Upper lobe of right lung (tissue), 1 donor: Measurements from ENCODE around the gene CHKB. TPM values are rescaled to one million over a fixed set of nuclear protein-coding genes. Genes with fewer than 3 reads are reported as not detected.

Experiments used
- ATAC-seq: fragments of 200-7000 bp; cut with Tn5 transposase; one replicate; pipeline ENCODE4 v1.9.1; 2020; ENCODE audit warnings: mild to moderate bottlenecking, moderate library complexity
- DNase-seq: peaks from one replicate; pipeline ENCODE4 v3.0.0-alpha.2; 2020
- H3K27ac ChIP-seq: fragments of 200-600 bp; one replicate; pipeline ENCODE4 v1.8.0; 2022
- H3K27me3 ChIP-seq: fragments of 200-600 bp; one replicate; pipeline ENCODE4 v1.8.0; 2022; ENCODE audit warnings: mild to moderate bottlenecking
- H3K36me3 ChIP-seq: fragments of 200-600 bp; one replicate; pipeline ENCODE4 v1.8.0; 2022
- H3K4me1 ChIP-seq: fragments of 200-600 bp; one replicate; pipeline ENCODE4 v1.8.0; 2022
- H3K4me3 ChIP-seq: fragments of 200-600 bp; one replicate; pipeline ENCODE4 v1.8.0; 2022; ENCODE audit warnings: mild to moderate bottlenecking
- H3K9me3 ChIP-seq: fragments of 200-600 bp; one replicate; pipeline ENCODE4 v1.8.0; 2022
- intact Hi-C: fragments of 100-400 bp; cut with DNase I; formaldehyde crosslinking; loops from one replicate; pipeline ENCODE4 v1.11.0; 2022
- long read RNA-seq: library from polyadenylated mRNA; unstranded; transcript quantifications from one replicate; pipeline ENCODE4 v2.0.0, GENCODE V29; 2021
- total RNA-seq: library from RNA; stranded (reverse); fragmentation: NEBNext Ultra II Directional; extraction: Animal tissue kit (Norgen Biotek cat#: 25700); gene quantifications from one replicate; pipeline ENCODE4 v1.2.1, GENCODE V29; 2021
- TF ChIP-seq, protein P1 (sequence below): fragments of 200-600 bp; IDR thresholded peaks from one replicate; pipeline ENCODE4 v1.8.0; 2022; ENCODE audit warnings: antibody characterized with exemption
- donor health status: DM: no; HTN: yes; CAD: no; lungs with severe emphysema.

The CHKB gene, protein sequence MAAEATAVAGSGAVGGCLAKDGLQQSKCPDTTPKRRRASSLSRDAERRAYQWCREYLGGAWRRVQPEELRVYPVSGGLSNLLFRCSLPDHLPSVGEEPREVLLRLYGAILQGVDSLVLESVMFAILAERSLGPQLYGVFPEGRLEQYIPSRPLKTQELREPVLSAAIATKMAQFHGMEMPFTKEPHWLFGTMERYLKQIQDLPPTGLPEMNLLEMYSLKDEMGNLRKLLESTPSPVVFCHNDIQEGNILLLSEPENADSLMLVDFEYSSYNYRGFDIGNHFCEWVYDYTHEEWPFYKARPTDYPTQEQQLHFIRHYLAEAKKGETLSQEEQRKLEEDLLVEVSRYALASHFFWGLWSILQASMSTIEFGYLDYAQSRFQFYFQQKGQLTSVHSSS
- total RNA-seq: 66.7 TPM
- long read RNA-seq, transcript CHKB-201 (11 exons, 1,638 nt): minor isoform, 11 of 75 reads
- long read RNA-seq, transcript CHKB-212 (9 exons, 2,069 nt): major isoform, 30 of 75 reads
- long read RNA-seq, transcript CHKB-208 (8 exons, 2,114 nt): minor isoform, 15 of 75 reads
- long read RNA-seq, partial matches to known transcripts: 10 of 75 reads
- long read RNA-seq, other reads (novel, unspliced or antisense): 6 of 75 reads

DNA sequence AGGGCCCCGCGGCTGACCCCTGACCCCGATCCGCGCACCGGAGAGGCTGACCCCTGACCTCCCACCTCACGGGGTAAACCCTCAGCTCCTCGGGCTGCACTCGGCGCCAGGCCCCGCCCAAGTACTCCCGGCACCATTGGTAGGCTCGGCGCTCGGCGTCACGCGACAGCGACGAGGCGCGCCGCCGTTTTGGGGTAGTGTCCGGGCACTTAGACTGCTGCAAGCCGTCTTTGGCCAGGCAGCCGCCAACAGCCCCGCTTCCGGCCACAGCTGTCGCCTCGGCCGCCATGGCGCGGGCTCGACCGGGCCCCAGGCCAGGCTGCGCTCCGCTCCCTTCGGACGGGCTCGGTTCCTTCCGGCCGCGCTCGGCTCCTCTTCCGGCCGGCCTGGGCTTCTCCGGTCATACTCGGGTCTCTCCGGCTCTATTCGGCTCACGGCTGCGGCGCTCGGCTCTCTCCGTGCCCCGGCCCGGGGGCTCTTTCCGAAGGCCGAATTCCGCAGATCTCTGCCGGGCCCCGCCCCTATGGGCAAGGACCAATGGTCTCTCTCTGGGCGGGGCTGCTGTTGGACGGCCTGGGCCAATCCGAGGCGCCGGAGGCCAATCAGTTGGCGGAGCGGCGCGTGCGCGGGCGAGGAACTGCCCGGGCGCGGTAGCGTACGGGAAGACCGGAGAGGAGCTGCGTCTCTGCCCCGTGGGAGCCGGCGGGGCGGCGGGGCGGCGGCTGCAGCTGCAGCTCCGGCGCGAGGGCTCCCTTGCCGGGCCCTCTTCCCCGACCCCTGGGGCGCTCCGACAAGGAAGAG, at the start of gene CHKB:
Gene CHKB, minus strand, starts transcription at position 357 of the 801 bp plus-strand sequence. Its CDS starts 68 bp downstream, at position 289.
- H3K9me3 ChIP-seq: no peaks in the 10 kb centered on the region
- H3K36me3 ChIP-seq: no peaks in the 10 kb centered on the region
- DNase-seq (peak; percentile 99), ATAC-seq (peak; percentile 97)
- H3K27ac ChIP-seq: peak within 1 kb of the TSS; percentile 99
- no peaks in the 10 kb centered on the region for H3K27me3 ChIP-seq
- intact Hi-C loops: no loop called here
- peak within 1 kb of the TSS; percentile 82 for H3K4me3 ChIP-seq
- peaks cover 23% of the 10 kb centered on the region for H3K4me1 ChIP-seq
- TF ChIP-seq, protein P1, sequence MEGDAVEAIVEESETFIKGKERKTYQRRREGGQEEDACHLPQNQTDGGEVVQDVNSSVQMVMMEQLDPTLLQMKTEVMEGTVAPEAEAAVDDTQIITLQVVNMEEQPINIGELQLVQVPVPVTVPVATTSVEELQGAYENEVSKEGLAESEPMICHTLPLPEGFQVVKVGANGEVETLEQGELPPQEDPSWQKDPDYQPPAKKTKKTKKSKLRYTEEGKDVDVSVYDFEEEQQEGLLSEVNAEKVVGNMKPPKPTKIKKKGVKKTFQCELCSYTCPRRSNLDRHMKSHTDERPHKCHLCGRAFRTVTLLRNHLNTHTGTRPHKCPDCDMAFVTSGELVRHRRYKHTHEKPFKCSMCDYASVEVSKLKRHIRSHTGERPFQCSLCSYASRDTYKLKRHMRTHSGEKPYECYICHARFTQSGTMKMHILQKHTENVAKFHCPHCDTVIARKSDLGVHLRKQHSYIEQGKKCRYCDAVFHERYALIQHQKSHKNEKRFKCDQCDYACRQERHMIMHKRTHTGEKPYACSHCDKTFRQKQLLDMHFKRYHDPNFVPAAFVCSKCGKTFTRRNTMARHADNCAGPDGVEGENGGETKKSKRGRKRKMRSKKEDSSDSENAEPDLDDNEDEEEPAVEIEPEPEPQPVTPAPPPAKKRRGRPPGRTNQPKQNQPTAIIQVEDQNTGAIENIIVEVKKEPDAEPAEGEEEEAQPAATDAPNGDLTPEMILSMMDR: no peak

DNA sequence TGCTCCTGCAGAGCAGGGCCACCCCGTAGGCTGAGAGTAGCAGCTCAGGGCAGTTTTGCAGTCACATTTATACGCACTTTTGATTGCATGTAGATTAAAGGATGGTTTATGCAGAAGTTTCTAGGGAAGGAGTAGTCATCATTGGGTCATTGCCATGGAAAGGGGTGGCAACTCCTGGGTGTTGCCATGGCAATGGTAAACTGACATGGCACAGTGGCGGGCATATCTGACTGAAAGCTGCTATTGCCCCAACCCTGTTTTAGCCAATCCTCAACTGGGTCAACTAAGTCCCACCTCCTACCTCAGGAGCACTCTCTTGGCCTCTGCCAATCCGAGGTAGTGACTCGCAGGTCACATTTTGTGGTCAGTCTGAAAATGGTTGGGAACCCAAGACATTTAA, 47.7 kb upstream of the CHKB start:
- no peak overlapping the region for H3K27ac ChIP-seq
- DNase-seq: no peak
- intact Hi-C loops: no loop called here
- no peaks in the 10 kb centered on the region for H3K9me3 ChIP-seq
- TF ChIP-seq, protein P1: no peak
- ATAC-seq: no peak
- no peaks in the 10 kb centered on the region for H3K27me3 ChIP-seq
- no peaks in the 10 kb centered on the region for H3K36me3 ChIP-seq
- no peak overlapping the region for H3K4me3 ChIP-seq
- peaks cover 5% of the 10 kb centered on the region for H3K4me1 ChIP-seq

DNA sequence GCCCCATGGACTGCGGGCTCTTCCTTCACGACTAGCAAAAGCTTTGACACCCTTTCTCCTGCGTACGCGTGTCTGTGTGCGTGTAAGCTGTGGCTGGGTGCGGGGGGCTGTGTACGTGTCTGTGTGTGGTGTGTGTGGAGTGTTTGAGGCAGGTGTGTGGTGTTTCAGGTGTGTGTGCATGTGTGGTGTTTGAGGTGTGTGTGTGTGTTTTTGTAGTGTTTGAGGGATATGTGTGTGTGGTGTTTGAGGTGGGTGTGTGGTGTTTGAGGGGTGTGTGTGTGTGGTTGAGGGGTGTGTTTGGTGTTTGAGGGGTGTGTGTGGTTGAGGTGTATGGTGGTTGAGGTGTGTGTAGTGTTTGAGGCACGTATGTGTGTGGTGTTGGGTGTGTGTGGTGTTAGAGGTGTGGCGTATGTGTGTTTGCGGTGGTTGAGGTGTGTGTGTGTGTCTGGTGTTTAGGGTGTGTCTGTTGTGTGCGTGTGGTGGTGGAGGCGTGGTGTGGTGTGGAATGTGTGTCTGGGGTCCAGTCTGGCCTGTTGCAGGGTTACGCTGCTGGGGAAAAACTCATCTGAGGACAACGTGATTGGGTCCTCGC, 46.0 kb upstream of the CHKB start:
- Histone ChIP-seq H3K36me3 (no peaks in the 10 kb centered on the region), H3K27ac (peak overlapping the region; percentile 79), H3K9me3 (no peaks in the 10 kb centered on the region), H3K27me3 (no peaks in the 10 kb centered on the region), H3K4me1 (peaks cover 5% of the 10 kb centered on the region), H3K4me3 (peak overlapping the region; percentile 65)
- DNase-seq (peak; percentile 62), ATAC-seq (peak; percentile 1)
- TF ChIP-seq, protein P1: no peak
- intact Hi-C loops: no loop called here

DNA sequence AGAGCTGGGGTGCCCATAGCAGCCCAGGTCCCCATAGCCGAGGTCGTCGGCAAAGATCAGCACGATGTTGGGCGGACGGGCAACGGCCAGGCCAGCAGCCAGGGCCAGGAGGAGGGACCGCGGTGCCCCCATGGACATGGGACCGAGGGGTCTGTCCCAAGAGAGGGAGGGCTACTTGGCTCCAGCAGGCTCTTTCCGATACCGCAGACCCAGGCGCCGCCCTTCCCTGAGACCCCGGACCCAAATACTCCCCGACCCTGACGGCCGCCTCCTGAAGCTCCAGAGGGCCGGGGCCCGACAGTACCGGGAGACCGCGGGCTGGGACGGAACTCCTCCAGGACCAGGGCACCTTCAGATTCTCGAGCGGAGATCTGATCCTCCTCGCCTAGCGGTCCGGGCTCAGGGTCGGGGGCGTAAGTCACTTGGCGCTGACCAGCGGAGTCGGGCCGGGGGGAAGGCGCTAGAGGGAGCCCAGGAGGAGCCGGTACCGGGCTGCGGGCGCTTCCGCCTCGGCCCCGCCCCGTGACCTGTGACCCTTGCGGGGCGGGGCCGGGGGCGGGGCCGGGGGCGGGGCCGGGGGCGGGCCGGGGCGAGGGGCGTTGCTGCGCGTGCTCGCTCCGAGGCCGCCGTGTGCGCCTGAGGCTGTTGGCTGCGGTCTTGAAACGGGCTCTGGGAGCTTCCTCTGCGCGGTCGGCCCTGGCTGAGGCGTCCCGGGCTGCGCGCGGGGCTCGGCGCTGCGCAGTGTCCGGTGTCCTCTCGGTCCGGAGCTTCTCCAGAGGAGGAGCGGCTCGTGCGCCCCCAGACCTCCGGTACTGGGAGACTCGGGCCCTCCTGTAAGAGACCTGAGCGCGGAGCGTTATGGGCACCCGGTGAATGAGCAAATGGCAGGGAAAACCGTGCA, 45.2 kb upstream of the CHKB start, which contains the start of gene ARSA:
Gene ARSA, minus strand, starts transcription at position 511 of the 901 bp plus-strand sequence. Its CDS starts 373 bp downstream, at position 138.
- H3K27me3 ChIP-seq: no peaks in the 10 kb centered on the region
- intact Hi-C loops: no loop called here
- peak; percentile 92 for DNase-seq
- TF ChIP-seq, protein P1: peak; percentile 31
- no peaks in the 10 kb centered on the region for H3K9me3 ChIP-seq
- H3K36me3 ChIP-seq: no peaks in the 10 kb centered on the region
- peak within 1 kb of the TSS; percentile 65 for H3K4me3 ChIP-seq
- peak; percentile 94 for ATAC-seq
- peak within 1 kb of the TSS; percentile 79 for H3K27ac ChIP-seq
- peaks cover 5% of the 10 kb centered on the region for H3K4me1 ChIP-seq
